ENCODE measurements around the gene XCL2.
"Not testable (repeated sequence)": the region's sequence is repeated elsewhere in the genome, so short reads cannot be mapped to it uniquely, and the experiment has no call there.

XCL2 gene

DNA sequence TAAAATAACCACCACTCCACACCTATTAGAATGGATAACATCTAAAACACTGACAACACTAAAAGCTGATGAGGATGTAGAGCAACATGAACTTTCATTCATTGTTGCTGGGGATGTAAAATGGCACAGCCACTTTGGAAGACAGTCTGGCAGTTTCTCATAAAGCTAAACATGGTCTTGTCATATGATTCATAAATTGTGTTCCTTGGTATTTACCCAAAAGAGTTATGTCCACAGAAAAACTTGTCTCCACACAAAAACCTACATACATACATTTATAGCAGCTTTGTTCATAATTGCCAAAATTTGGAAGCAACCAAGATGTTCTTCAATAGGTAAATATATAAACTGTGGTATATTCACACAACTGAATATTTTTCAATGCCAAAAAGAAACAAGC, 16.6 kb upstream of the XCL2 start:
- no peaks in the 10 kb centered on the region for H3K27me3 ChIP-seq (ENCODE audit: control insufficient read depth, insufficient read depth, low read length)
- H3K9ac ChIP-seq (ENCODE audit: low read length) = no peak overlapping the region
- no peak overlapping the region for H3K4me3 ChIP-seq (ENCODE audit: low read depth, low read length)
- H3K27ac ChIP-seq (ENCODE audit: low read depth, low read length) = no peak overlapping the region
- H3K36me3 ChIP-seq (ENCODE audit: control insufficient read depth, insufficient read depth, low read length) = no peaks in the 10 kb centered on the region
- H3K9me3 ChIP-seq (ENCODE audit: control insufficient read depth, insufficient read depth, low read depth, low read length) = no peaks in the 10 kb centered on the region
- peaks cover 7% of the 10 kb centered on the region; the same call in 1 of the 2 replicates for H3K4me1 ChIP-seq (ENCODE audit: control insufficient read depth, insufficient read depth, low read length)

DNA sequence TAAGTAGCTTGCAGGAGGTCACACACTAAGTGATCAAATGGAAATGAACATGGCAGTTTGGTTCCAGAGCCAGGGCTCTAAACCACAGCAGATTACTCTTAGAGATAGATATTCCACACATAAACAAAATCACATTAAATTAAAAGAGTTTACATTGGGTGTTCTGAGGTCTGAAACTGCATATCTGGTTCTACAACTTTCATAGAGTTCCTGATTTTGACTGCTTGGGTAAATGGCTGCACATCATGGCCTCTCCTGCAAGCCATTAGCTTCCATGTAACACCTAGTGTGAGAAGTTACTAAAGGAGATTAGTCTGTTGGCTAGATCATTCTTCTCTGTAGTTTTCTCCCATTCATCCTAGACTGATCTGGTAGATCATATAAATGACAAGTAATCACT, 12.8 kb upstream of the XCL2 start:
- H3K4me1 ChIP-seq (ENCODE audit: control insufficient read depth, insufficient read depth, low read length) = peaks cover 9% of the 10 kb centered on the region; the same call in 1 of the 2 replicates
- no peaks in the 10 kb centered on the region for H3K36me3 ChIP-seq (ENCODE audit: control insufficient read depth, insufficient read depth, low read length)
- H3K4me3 ChIP-seq (ENCODE audit: low read depth, low read length) = no peak overlapping the region
- H3K9ac ChIP-seq (ENCODE audit: low read length) = no peak overlapping the region
- no peak overlapping the region for H3K27ac ChIP-seq (ENCODE audit: low read depth, low read length)
- no peaks in the 10 kb centered on the region for H3K27me3 ChIP-seq (ENCODE audit: control insufficient read depth, insufficient read depth, low read length)
- H3K9me3 ChIP-seq (ENCODE audit: control insufficient read depth, insufficient read depth, low read depth, low read length) = no peaks in the 10 kb centered on the region

DNA sequence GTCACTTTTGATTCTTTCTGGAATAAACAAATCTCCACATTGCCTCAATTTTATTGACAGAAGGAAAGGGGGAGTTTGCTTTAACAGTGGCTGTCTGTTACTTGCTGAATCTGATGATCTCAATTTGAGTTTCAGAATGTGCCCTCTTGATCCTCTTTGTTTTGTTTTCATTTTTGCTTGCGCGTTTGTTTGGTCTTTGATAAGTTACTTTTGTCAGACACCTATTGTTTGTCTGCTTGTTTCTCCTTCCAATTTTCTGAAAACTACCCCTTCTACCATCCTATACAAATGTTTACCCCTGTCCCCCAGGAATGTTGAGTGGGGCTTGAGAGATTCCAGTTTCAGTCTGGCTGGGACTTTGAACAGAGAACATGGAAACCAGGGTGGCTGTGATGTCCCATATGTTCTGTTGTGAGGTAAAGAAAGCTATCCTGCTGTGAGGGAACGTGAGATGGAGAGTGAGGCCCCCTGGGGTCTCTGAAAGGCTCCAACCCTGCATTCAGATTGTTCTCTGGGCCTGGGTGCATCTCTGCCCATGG, 11.8 kb upstream of the XCL2 start:
- Histone ChIP-seq H3K4me3 (ENCODE audit: low read depth, low read length) (no peak overlapping the region), H3K4me1 (ENCODE audit: control insufficient read depth, insufficient read depth, low read length) (peaks cover 9% of the 10 kb centered on the region; the same call in 1 of the 2 replicates), H3K36me3 (ENCODE audit: control insufficient read depth, insufficient read depth, low read length) (no peaks in the 10 kb centered on the region), H3K27ac (ENCODE audit: low read depth, low read length) (no peak overlapping the region), H3K27me3 (ENCODE audit: control insufficient read depth, insufficient read depth, low read length) (no peaks in the 10 kb centered on the region), H3K9ac (ENCODE audit: low read length) (no peak overlapping the region), H3K9me3 (ENCODE audit: control insufficient read depth, insufficient read depth, low read depth, low read length) (no peaks in the 10 kb centered on the region)

DNA sequence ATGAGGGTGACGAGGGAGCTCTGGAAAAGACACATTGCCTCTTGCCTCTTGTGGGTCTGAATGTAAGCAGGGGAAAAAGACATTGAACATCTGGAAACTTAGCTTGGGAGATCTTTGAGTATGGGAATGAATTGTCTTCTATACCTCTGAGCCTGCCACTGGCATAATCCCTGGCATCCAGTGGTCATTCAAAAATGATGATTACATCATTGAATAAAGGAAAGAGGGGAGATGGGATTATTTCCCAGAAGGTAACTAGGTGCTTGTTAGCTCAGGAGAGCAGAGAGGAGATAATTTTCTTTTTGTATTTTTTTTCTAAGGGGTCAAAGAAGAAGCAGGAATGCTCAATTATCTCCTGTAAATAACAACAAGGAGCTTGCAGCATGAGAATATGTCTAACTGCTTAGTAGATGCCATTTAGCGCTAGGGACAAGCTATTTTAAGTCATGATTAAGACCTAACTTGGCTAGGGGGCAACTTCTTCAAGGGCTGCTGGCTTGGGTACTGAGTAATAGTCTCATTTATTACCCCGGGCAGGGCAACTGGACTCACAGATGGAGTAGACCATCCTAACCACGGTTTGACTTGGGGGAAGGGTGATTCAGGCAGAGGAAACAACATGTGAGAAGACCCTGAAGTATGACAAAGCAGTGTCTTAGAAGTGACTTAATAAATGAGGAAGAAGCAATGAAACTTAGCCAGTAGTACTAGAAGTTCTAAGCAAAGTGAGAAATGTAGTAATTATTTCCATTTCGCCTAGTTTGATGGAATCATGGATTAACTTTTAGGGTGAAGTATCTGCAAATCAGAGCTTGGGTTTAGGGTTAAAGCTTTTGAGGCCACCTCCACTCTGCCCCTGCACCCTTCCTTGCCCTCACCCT, 11.0 kb upstream of the XCL2 start:
- H3K4me1 ChIP-seq (ENCODE audit: control insufficient read depth, insufficient read depth, low read length) = peaks cover 9% of the 10 kb centered on the region; the same call in 1 of the 2 replicates
- no peak overlapping the region for H3K4me3 ChIP-seq (ENCODE audit: low read depth, low read length)
- H3K36me3 ChIP-seq (ENCODE audit: control insufficient read depth, insufficient read depth, low read length) = no peaks in the 10 kb centered on the region
- no peak overlapping the region for H3K27ac ChIP-seq (ENCODE audit: low read depth, low read length)
- no peaks in the 10 kb centered on the region for H3K9me3 ChIP-seq (ENCODE audit: control insufficient read depth, insufficient read depth, low read depth, low read length)
- H3K9ac ChIP-seq (ENCODE audit: low read length) = no peak overlapping the region
- no peaks in the 10 kb centered on the region for H3K27me3 ChIP-seq (ENCODE audit: control insufficient read depth, insufficient read depth, low read length)

DNA sequence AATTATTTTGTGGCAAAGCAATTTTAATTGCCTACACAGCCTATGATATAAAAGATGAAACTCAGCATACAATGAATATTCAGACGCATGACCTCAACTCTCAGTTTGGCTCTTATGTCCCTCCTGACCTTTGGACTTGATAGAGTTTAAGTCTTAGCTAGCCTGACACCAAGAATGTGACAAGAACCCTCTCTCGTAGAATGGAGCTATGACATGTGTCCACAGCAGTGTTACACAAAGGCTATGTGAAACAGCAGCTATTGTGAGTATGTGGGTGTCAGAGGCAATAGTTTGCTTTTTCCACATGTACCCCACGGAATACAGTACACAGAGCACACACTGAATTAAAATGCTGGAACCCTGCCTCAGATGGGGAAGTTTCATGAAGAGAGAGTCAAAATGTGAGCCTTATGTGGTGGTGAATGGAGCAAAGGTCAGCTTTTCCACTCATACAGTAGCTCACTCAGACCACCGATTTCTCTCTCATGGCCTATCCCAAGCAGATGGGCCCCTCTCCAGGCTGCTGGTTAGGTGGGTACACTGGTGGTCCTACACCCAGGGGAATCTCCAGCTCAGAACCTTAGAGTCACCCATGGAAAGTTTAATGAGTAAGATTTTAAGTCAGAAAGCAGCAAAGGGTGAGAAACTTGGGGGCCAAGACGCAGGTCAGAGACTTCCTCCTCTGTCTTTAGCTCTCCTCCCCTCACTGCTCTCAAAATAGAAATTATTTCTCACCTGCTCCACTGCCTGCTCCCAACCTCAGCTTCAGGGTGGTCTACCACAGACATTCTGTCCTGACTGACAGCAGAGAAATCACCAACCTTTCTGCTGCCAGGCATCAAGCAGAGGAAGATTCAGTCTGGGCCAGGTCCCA, 10.1 kb upstream of the XCL2 start:
- Histone ChIP-seq H3K4me1 (ENCODE audit: control insufficient read depth, insufficient read depth, low read length) (peaks cover 9% of the 10 kb centered on the region; the same call in 1 of the 2 replicates), H3K4me3 (ENCODE audit: low read depth, low read length) (no peak overlapping the region), H3K36me3 (ENCODE audit: control insufficient read depth, insufficient read depth, low read length) (no peaks in the 10 kb centered on the region), H3K27ac (ENCODE audit: low read depth, low read length) (no peak overlapping the region), H3K9ac (ENCODE audit: low read length) (no peak overlapping the region), H3K9me3 (ENCODE audit: control insufficient read depth, insufficient read depth, low read depth, low read length) (no peaks in the 10 kb centered on the region), H3K27me3 (ENCODE audit: control insufficient read depth, insufficient read depth, low read length) (no peaks in the 10 kb centered on the region)

DNA sequence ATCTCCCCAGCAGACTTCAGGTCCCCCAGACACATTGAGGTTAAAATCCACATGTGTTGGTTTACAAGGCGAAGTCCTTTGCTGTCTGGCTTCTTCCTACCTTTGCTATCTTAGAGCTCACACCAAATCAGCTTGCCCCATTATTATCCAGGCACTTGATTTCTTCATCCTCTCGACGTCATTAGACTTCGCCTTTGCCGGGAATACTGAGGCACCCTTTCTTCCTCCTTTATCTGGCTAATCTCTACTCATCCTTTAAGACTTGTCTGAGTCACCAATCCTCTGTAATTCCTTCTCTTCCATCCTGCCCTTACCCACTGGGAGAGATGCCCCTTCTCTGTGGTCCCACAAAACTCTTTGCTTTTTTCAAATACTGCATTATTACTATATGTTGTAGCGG, 9.2 kb upstream of the XCL2 start:
- Histone ChIP-seq H3K4me1 (ENCODE audit: control insufficient read depth, insufficient read depth, low read length) (peaks cover 9% of the 10 kb centered on the region; the same call in 1 of the 2 replicates), H3K9me3 (ENCODE audit: control insufficient read depth, insufficient read depth, low read depth, low read length) (no peaks in the 10 kb centered on the region), H3K36me3 (ENCODE audit: control insufficient read depth, insufficient read depth, low read length) (no peaks in the 10 kb centered on the region), H3K9ac (ENCODE audit: low read length) (no peak overlapping the region), H3K27ac (ENCODE audit: low read depth, low read length) (no peak overlapping the region), H3K4me3 (ENCODE audit: low read depth, low read length) (no peak overlapping the region), H3K27me3 (ENCODE audit: control insufficient read depth, insufficient read depth, low read length) (no peaks in the 10 kb centered on the region)

DNA sequence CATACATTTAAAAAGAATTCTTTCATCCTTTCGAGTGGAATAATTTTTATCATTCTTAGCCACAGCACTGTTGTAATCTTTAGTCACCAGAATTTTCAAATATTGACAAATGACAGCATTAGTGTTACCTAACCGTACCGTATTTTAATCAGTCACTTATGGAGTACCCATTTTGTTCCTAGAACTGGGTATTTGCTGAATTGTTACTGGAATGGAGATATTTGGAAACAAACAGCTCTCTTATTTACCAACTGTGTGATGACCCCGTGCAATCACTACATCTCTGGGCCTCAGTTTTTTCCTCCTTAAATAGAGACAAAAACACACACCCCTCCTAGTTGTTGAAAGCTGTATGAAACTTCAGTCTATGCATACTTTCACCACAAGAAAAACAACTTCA, 7.9 kb upstream of the XCL2 start:
- no peaks in the 10 kb centered on the region for H3K9me3 ChIP-seq (ENCODE audit: control insufficient read depth, insufficient read depth, low read depth, low read length)
- no peak overlapping the region for H3K4me3 ChIP-seq (ENCODE audit: low read depth, low read length)
- H3K9ac ChIP-seq (ENCODE audit: low read length) = no peak overlapping the region
- no peaks in the 10 kb centered on the region for H3K27me3 ChIP-seq (ENCODE audit: control insufficient read depth, insufficient read depth, low read length)
- H3K36me3 ChIP-seq (ENCODE audit: control insufficient read depth, insufficient read depth, low read length) = no peaks in the 10 kb centered on the region
- H3K27ac ChIP-seq (ENCODE audit: low read depth, low read length) = no peak overlapping the region
- peaks cover 9% of the 10 kb centered on the region; the same call in 1 of the 2 replicates for H3K4me1 ChIP-seq (ENCODE audit: control insufficient read depth, insufficient read depth, low read length)

DNA sequence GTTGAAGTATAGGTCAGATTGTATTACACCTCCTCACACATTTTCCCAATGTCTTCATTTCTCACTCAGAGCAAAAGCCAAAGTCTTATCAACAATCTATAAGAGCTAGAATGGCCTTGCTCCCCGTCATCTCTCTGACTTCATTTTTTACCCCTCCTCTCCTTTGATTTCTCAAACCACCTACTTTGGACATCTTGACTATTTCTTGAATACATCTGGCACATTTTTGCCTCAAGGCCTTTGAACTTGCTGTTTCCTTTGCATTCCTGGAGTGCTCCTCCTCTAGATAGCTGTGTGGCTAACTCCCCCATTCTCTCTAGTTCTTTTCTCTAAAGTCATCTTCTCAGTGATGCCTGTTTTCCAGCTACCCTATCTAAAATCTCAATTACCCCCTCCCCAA, 7.2 kb upstream of the XCL2 start:
- peaks cover 8% of the 10 kb centered on the region; the same call in 1 of the 2 replicates for H3K4me1 ChIP-seq (ENCODE audit: control insufficient read depth, insufficient read depth, low read length)

DNA sequence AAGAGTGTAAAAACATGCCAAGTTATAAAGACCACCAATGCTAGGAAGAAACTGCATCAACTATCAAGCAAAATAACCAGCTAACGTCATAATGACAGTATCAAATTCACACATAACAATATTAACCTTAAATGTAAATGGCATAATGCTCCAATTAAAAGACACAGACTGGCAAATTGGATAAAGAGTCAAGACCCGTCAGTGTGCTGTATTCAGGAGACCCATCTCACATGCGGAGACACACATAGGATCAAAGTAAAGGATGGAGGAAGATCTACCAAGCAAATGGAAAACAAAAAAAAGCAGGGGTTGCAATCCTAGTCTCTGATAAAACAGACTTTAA, 2.7 kb upstream of the XCL2 start:
- H3K27ac ChIP-seq (ENCODE audit: low read depth, low read length); H3K27me3 ChIP-seq (ENCODE audit: control insufficient read depth, insufficient read depth, low read length); H3K9me3 ChIP-seq (ENCODE audit: control insufficient read depth, insufficient read depth, low read depth, low read length); H3K36me3 ChIP-seq (ENCODE audit: control insufficient read depth, insufficient read depth, low read length); H3K9ac ChIP-seq (ENCODE audit: low read length); H3K4me3 ChIP-seq (ENCODE audit: low read depth, low read length); H3K4me1 ChIP-seq (ENCODE audit: control insufficient read depth, insufficient read depth, low read length): not testable (repeated sequence)

More for the DNA sequence above, 7.2 kb upstream of the XCL2 start:
- H3K4me3 ChIP-seq (ENCODE audit: low read depth, low read length) = no peak overlapping the region
- H3K9ac ChIP-seq (ENCODE audit: low read length) = no peak overlapping the region
- no peaks in the 10 kb centered on the region for H3K27me3 ChIP-seq (ENCODE audit: control insufficient read depth, insufficient read depth, low read length)
- H3K36me3 ChIP-seq (ENCODE audit: control insufficient read depth, insufficient read depth, low read length) = no peaks in the 10 kb centered on the region
- no peak overlapping the region for H3K27ac ChIP-seq (ENCODE audit: low read depth, low read length)
- no peaks in the 10 kb centered on the region for H3K9me3 ChIP-seq (ENCODE audit: control insufficient read depth, insufficient read depth, low read depth, low read length)

DNA sequence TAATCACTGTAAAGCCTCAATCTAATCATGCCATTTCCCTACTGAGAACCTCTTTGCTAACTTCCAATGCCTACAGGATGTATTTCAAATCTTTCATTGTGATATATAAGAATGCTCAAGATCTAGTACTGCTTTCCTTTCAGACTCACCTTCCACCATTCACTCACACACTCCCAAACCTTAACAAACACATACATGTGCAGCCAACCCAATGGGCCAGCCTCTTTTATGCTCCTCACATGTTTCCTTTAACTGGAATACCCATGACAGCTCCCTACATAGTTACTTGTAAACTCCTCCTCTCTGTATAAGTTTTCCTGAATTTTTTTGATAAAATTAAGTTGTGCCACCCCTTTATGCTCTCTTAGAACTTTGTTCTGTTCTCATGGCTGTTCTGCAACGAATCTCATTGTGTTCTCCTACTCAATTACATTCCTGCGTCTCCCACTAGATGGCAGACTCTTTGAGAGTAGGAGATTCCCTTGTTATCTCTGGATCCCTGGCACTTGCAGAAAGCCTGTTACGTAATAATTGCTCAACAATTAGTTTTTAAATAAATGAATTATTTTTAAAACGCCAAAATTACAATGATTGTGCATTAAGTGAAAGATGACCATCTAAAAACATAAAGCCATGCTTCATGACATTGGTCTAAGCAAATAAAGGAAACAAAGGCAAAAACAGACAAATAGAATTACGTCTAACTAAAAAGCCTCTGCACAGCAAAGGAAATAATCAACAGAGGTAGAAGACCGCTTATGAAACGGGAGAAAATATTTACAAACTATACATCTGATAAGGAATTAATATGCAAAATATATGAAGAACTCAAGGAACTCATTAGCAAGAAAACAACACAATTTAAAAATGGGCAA, 2.1 kb upstream of the XCL2 start:
- H3K4me3 ChIP-seq (ENCODE audit: low read depth, low read length); H3K27me3 ChIP-seq (ENCODE audit: control insufficient read depth, insufficient read depth, low read length): not testable (repeated sequence)

More for the DNA sequence above, 2.1 kb upstream of the XCL2 start:
- not testable (repeated sequence) for H3K4me1 ChIP-seq (ENCODE audit: control insufficient read depth, insufficient read depth, low read length); H3K9me3 ChIP-seq (ENCODE audit: control insufficient read depth, insufficient read depth, low read depth, low read length); H3K36me3 ChIP-seq (ENCODE audit: control insufficient read depth, insufficient read depth, low read length); H3K27ac ChIP-seq (ENCODE audit: low read depth, low read length); H3K9ac ChIP-seq (ENCODE audit: low read length)

Data from HUES6 (cell line).